Muscle layer of colon (tissue), 2 donors: ENCODE measurements around the gene OR10T2.
"Not testable (repeated sequence)": the region's sequence is repeated elsewhere in the genome, so short reads cannot be mapped to it uniquely, and the experiment has no call there.

Experiments used
- H3K27ac ChIP-seq: one replicate; pipeline ENCODE4 v1.7.0; 2013; ENCODE audit warnings: low read depth, mild to moderate bottlenecking, low read length, moderate library complexity
- H3K27me3 ChIP-seq, 2 donors: one replicate each; pipeline ENCODE4 v1.7.0; 2013; ENCODE audit warnings: low read length in 2 of 2, mild to moderate bottlenecking in 2 of 2; ENCODE audit not compliant: insufficient read depth in 2 of 2, control insufficient read depth in 1 of 2
- H3K36me3 ChIP-seq: one replicate; pipeline ENCODE4 v1.7.0; 2013; ENCODE audit warnings: mild to moderate bottlenecking, low read length; ENCODE audit not compliant: insufficient read depth
- H3K4me1 ChIP-seq: one replicate; pipeline ENCODE4 v1.7.0; 2013; ENCODE audit warnings: mild to moderate bottlenecking, low read length; ENCODE audit not compliant: insufficient read depth
- H3K4me3 ChIP-seq, 2 donors: one replicate each; pipeline ENCODE4 v1.7.0; 2013; ENCODE audit warnings: low read length in 2 of 2, low read depth in 1 of 2, mild to moderate bottlenecking in 1 of 2, moderate library complexity in 1 of 2
- H3K9ac ChIP-seq: one replicate; pipeline ENCODE4 v1.7.0; 2013; ENCODE audit warnings: low read length
- H3K9me3 ChIP-seq: one replicate; pipeline ENCODE4 v1.7.0; 2013; ENCODE audit warnings: mild to moderate bottlenecking, low read length
- donor health status: abdominal sarcoma.
- donor health status: Adenocarcinoma of cecum.

OR10T2 gene

GRCh38 chr1:158393476-158393875, 5.8 kb downstream of the OR10T2 start:
- no peaks in the 10 kb centered on the region for H3K36me3 ChIP-seq
- no peaks in the 10 kb centered on the region for H3K27me3 ChIP-seq
- H3K4me1 ChIP-seq, result no peaks in the 10 kb centered on the region
- no peak overlapping the region for H3K27ac ChIP-seq
- H3K9ac ChIP-seq, result no peak overlapping the region
- no peak overlapping the region for H3K4me3 ChIP-seq
- H3K9me3 ChIP-seq, result no peaks in the 10 kb centered on the region

DNA sequence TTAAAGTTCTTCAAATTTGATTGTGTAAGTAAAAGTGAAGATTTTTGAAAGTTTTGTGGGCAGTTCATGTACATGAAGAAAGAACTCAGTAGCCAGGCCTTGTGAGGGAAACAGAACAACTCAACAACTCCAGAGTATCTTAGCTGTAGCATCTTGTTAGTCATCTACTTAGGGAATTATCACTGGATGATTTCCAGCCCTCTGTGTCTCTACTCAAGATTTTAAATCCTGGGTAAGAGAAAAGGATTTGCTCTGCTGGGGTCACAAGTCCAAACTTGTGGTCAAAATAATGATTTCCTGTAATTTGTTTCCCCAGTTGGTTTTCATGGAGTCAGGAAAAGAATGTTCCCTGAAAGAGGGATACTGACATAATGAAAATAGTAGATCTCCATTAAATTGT, 8.2 kb downstream of the OR10T2 start:
- Histone ChIP-seq H3K27ac (no peak overlapping the region), H3K27me3 (no peaks in the 10 kb centered on the region), H3K9me3 (no peaks in the 10 kb centered on the region), H3K36me3 (no peaks in the 10 kb centered on the region), H3K4me3 (no peak overlapping the region), H3K9ac (no peak overlapping the region), H3K4me1 (no peaks in the 10 kb centered on the region)

- no peak overlapping the region for H3K27ac ChIP-seq
- no peak overlapping the region for H3K4me3 ChIP-seq
- no peaks in the 10 kb centered on the region for H3K4me1 ChIP-seq
- no peaks in the 10 kb centered on the region for H3K9me3 ChIP-seq
- H3K9ac ChIP-seq, result no peak overlapping the region
- H3K36me3 ChIP-seq, result no peaks in the 10 kb centered on the region
- no peaks in the 10 kb centered on the region for H3K27me3 ChIP-seq
Observed at GRCh38 chr1:158390331-158390730, 8.9 kb downstream of the OR10T2 start.

DNA sequence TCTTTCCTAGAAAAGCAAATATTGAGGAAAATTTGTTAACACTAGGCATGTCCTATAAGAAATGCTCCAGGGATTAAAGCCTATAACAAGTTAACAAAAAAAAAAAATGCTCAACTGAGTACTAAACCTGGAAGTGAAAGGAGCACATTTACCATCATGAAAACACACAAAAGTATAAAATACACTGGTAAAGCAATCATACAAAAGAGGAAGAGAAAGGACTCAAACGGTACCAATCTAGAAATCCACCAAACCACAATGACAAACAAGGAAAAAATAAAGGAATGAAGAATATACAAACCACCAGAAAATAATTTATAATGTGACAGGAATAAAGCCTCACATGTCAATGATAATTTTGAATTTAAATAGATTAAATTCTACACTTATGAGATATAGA, 24.4 kb downstream of the OR10T2 start:
- no peak overlapping the region for H3K4me3 ChIP-seq
- no peak overlapping the region for H3K9ac ChIP-seq
- no peaks in the 10 kb centered on the region for H3K4me1 ChIP-seq
- H3K9me3 ChIP-seq, result peaks cover 5% of the 10 kb centered on the region
- no peaks in the 10 kb centered on the region for H3K36me3 ChIP-seq
- H3K27ac ChIP-seq, result no peak overlapping the region
- H3K27me3 ChIP-seq, result no peaks in the 10 kb centered on the region

DNA sequence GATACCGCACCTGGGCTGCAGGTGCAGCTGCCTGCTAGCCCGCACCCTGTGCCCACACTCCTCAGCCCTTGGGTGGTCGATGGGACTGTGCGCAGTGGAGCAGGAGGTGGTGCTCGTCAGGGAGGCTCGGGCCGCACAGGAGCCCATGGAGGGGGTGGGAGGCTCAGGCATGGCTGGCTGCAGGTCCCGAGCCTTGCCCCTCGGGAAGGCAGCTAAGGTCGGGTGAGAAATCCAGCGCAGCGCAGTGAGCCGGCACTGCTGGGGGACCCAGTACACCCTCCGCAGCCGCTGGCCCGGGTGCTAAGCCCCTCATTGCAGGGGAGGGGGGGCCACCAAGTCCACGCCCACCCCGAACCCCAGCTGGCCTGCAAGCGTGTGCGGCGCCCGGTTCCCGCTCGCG, 25.2 kb downstream of the OR10T2 start:
- not testable (repeated sequence) for H3K27ac ChIP-seq, H3K4me1 ChIP-seq, H3K4me3 ChIP-seq, H3K27me3 ChIP-seq, H3K9ac ChIP-seq, H3K36me3 ChIP-seq, H3K9me3 ChIP-seq

GRCh38 chr1:158371188-158371953, 27.9 kb downstream of the OR10T2 start:
- Histone ChIP-seq H3K4me1 (no peaks in the 10 kb centered on the region), H3K9me3 (peaks cover 5% of the 10 kb centered on the region), H3K9ac (no peak overlapping the region), H3K27me3 (no peaks in the 10 kb centered on the region), H3K27ac (no peak overlapping the region), H3K4me3 (no peak overlapping the region), H3K36me3 (no peaks in the 10 kb centered on the region)

DNA sequence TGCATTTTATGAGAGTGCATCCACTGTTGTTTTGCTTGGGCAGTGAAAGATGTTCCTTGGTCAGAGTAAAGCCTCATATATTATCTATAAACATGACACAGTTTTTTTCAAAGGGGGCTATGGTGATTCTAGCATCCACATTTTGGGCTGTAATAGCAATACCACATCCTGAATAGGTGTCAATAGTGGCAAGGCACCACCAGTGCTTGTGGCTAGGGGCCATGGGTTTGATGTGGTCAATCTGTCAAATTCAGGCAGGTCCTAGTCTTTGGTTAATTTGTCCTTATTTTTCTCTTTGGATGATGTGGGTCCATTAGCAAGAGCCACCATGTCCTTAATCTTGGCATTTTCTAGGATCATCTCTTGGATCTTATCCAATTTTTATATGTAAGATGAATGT, 32.5 kb downstream of the OR10T2 start:
- Histone ChIP-seq H3K27ac (no peak overlapping the region), H3K9me3 (peaks cover 4% of the 10 kb centered on the region), H3K27me3 (no peaks in the 10 kb centered on the region), H3K36me3 (no peaks in the 10 kb centered on the region), H3K9ac (no peak overlapping the region), H3K4me3 (no peak overlapping the region), H3K4me1 (no peaks in the 10 kb centered on the region)

DNA sequence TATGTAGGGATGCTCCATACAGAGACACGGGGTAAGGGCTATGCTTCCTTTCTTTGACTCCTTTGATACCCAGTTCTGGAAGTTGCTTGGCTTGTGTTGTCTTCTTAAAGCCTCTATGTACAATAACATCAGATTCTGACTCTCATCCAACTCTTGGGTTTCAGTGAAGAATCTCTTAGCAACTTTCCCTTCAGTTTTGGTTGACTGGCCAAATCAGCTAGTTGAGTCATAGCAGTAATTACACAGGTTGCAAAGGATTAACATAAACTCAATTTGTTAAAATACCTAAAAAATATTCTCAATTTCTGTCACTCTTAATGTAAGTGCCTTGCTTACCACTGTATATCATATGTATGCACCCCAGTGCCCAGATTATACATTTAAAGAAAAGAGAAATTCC, 36.3 kb downstream of the OR10T2 start:
- H3K27ac ChIP-seq, result no peak overlapping the region
- H3K4me1 ChIP-seq, result no peaks in the 10 kb centered on the region
- no peaks in the 10 kb centered on the region for H3K36me3 ChIP-seq
- no peak overlapping the region for H3K9ac ChIP-seq
- H3K27me3 ChIP-seq, result no peaks in the 10 kb centered on the region
- no peaks in the 10 kb centered on the region for H3K9me3 ChIP-seq
- H3K4me3 ChIP-seq, result no peak overlapping the region

GRCh38 chr1:158362482-158362881, 36.8 kb downstream of the OR10T2 start:
- H3K9ac ChIP-seq, result no peak overlapping the region
- no peaks in the 10 kb centered on the region for H3K27me3 ChIP-seq
- no peaks in the 10 kb centered on the region for H3K36me3 ChIP-seq
- no peak overlapping the region for H3K27ac ChIP-seq
- no peaks in the 10 kb centered on the region for H3K9me3 ChIP-seq
- H3K4me1 ChIP-seq, result no peaks in the 10 kb centered on the region
- H3K4me3 ChIP-seq, result no peak overlapping the region

DNA sequence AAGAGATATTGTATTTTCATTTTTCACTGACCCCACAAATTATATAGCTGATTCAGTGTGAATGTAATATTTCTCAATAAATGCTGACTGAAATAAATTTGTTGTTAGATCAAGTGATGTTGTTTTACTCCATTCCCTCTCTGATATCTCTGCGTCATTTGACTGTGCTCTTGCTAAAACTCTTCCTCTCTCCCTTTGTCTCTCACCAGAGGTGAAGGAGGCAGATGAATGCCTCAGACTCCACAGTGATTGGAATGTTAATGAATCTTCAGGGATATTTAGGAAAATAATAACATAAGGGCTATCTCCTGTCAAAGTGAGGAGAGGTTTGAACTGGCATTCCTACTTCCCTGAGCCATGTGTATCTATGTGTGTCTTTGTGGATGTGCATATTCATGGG, 41.8 kb downstream of the OR10T2 start:
- no peaks in the 10 kb centered on the region for H3K36me3 ChIP-seq
- no peaks in the 10 kb centered on the region for H3K27me3 ChIP-seq
- H3K9ac ChIP-seq, result no peak overlapping the region
- no peak overlapping the region for H3K27ac ChIP-seq
- H3K4me3 ChIP-seq, result no peak overlapping the region
- H3K4me1 ChIP-seq, result no peaks in the 10 kb centered on the region
- H3K9me3 ChIP-seq, result no peaks in the 10 kb centered on the region

GRCh38 chr1:158356616-158357015, 42.6 kb downstream of the OR10T2 start:
- Histone ChIP-seq H3K4me1 (no peaks in the 10 kb centered on the region), H3K9me3 (no peaks in the 10 kb centered on the region), H3K27ac (no peak overlapping the region), H3K36me3 (no peaks in the 10 kb centered on the region), H3K9ac (no peak overlapping the region), H3K27me3 (no peaks in the 10 kb centered on the region), H3K4me3 (no peak overlapping the region)

DNA sequence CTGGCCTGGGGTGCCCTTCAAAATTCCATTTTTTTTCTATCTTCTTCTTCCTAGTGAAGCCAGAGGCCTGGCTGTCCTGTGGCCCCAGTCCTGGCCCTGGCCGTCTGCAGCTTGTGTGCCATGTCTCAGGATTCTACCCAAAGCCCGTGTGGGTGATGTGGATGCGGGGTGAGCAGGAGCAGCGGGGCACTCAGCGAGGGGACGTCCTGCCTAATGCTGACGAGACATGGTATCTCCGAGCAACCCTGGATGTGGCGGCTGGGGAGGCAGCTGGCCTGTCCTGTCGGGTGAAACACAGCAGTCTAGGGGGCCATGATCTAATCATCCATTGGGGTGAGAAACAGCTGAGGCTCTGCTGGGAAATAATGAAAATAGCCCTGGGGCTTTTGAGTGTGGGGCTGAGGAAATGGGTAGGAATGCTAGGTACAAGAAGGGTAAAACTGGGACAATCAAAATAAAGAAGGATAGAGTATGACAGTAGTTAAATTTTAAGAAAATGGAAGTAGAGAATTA, 43.4 kb downstream of the OR10T2 start:
- Histone ChIP-seq H3K4me1 (no peaks in the 10 kb centered on the region), H3K4me3 (no peak overlapping the region), H3K27me3 (no peaks in the 10 kb centered on the region), H3K36me3 (no peaks in the 10 kb centered on the region), H3K9ac (no peak overlapping the region), H3K9me3 (no peaks in the 10 kb centered on the region), H3K27ac (no peak overlapping the region)
